WTC11 (cell line): ENCODE data around the gene SERPINE1. TPM values are rescaled to one million over a fixed set of nuclear protein-coding genes. Genes with fewer than 3 reads are reported as not detected.

ENCODE experiments used
- ATAC-seq: fragments of 200-7000 bp; cut with Tn5 transposase; 2 replicates; pipeline ENCODE4 v1.10.0; 2021; ENCODE audit warnings: mild to moderate bottlenecking, moderate library complexity
- CTCF ChIA-PET: fragments of 300-600 bp; sonication (Branson Sonifier 250); formaldehyde crosslinking; loops from one replicate; lab custom pipeline; 2021; ENCODE audit warnings: antibody characterized with exemption; lab: Charles Lee
- POLR2A ChIA-PET: fragments of 350-600 bp; sonication (Branson Sonifier 250); formaldehyde crosslinking; loops from one replicate; lab custom pipeline; 2021; ENCODE audit warnings: antibody characterized with exemption; lab: Charles Lee
- DNase-seq: peaks from one replicate; pipeline ENCODE4 v3.0.0; 2021; ENCODE audit warnings: low spot score
- H3K27ac Mint-ChIP-seq: 2 replicates; pipeline ENCODE4 v1.8.0; 2021; ENCODE audit warnings: mixed read lengths
- H3K27me3 Mint-ChIP-seq: 2 replicates; pipeline ENCODE4 v1.8.0; 2021; ENCODE audit warnings: low read depth, mild to moderate bottlenecking, moderate library complexity, mixed read lengths
- H3K36me3 Mint-ChIP-seq: 2 replicates; pipeline ENCODE4 v1.8.0; 2021; ENCODE audit warnings: mixed read lengths
- H3K4me1 Mint-ChIP-seq: 2 replicates; pipeline ENCODE4 v1.8.0; 2022; ENCODE audit warnings: mixed read lengths
- H3K4me3 Mint-ChIP-seq: 2 replicates; pipeline ENCODE4 v1.8.0; 2021; ENCODE audit warnings: mild to moderate bottlenecking, moderate library complexity, mixed read lengths
- H3K9me3 Mint-ChIP-seq: 2 replicates; pipeline ENCODE4 v1.8.0; 2021; ENCODE audit warnings: mixed read lengths
- CBFB ChIP-seq: sonication (generic); formaldehyde crosslinking; IDR thresholded peaks from 2 replicates; pipeline ENCODE4 v1.8.1; 2022; ENCODE audit warnings: mild to moderate bottlenecking, low read depth, missing genetic modification reagents
- ELF4 ChIP-seq: sonication (generic); formaldehyde crosslinking; IDR thresholded peaks from 2 replicates; pipeline ENCODE4 v1.8.1; 2022; ENCODE audit warnings: low read depth, mild to moderate bottlenecking, moderate library complexity, missing genetic modification reagents
- GABPB1 ChIP-seq: sonication (generic); formaldehyde crosslinking; IDR thresholded peaks from 2 replicates; pipeline ENCODE4 v1.8.1; 2023; ENCODE audit warnings: mild to moderate bottlenecking, missing genetic modification reagents
- JAZF1 ChIP-seq: fragments of 250-450 bp; sonication (Bioruptor Pico); IDR thresholded peaks from 2 replicates; pipeline ENCODE4 v1.9.0; 2021; ENCODE audit warnings: moderate library complexity, mild to moderate bottlenecking, inconsistent platforms
- JUN ChIP-seq: sonication (generic); formaldehyde crosslinking; IDR thresholded peaks from 2 replicates; pipeline ENCODE4 v1.8.0; 2023; ENCODE audit warnings: mild to moderate bottlenecking, missing genetic modification reagents
- MAX ChIP-seq: sonication (generic); formaldehyde crosslinking; IDR thresholded peaks from 2 replicates; pipeline ENCODE4 v1.8.0; 2022; ENCODE audit warnings: mild to moderate bottlenecking, missing genetic modification reagents
- MLX ChIP-seq: sonication (generic); formaldehyde crosslinking; IDR thresholded peaks from 2 replicates; pipeline ENCODE4 v1.8.1; 2023; ENCODE audit warnings: mild to moderate bottlenecking, missing genetic modification reagents, moderate library complexity
- NFATC4 ChIP-seq: fragments of 250-450 bp; sonication (Bioruptor Pico); IDR thresholded peaks from 2 replicates; pipeline ENCODE4 v1.9.0; 2021; ENCODE audit warnings: mild to moderate bottlenecking
- PRDM15 ChIP-seq: sonication (generic); formaldehyde crosslinking; IDR thresholded peaks from 2 replicates; pipeline ENCODE4 v1.8.0; 2022; ENCODE audit warnings: missing genetic modification reagents
- PREB ChIP-seq: sonication (generic); formaldehyde crosslinking; IDR thresholded peaks from 2 replicates; pipeline ENCODE4 v1.8.1; 2022; ENCODE audit warnings: mild to moderate bottlenecking, missing genetic modification reagents, moderate library complexity, borderline replicate concordance
- SP1 ChIP-seq: sonication (generic); formaldehyde crosslinking; conservative IDR thresholded peaks from 2 replicates; pipeline ENCODE4 v1.8.1; 2022; ENCODE audit warnings: missing genetic modification reagents
- TEAD1 ChIP-seq: sonication (generic); formaldehyde crosslinking; IDR thresholded peaks from 2 replicates; pipeline ENCODE4 v1.8.0; 2022; ENCODE audit warnings: mild to moderate bottlenecking, missing genetic modification reagents
- TEAD4 ChIP-seq: sonication (generic); formaldehyde crosslinking; IDR thresholded peaks from 2 replicates; pipeline ENCODE4 v1.8.0; 2022; ENCODE audit warnings: mild to moderate bottlenecking, missing genetic modification reagents
- USF1 ChIP-seq: sonication (generic); formaldehyde crosslinking; IDR thresholded peaks from 2 replicates; pipeline ENCODE4 v1.8.0; 2022; ENCODE audit warnings: mild to moderate bottlenecking, missing genetic modification reagents
- ZNF232 ChIP-seq: sonication (generic); formaldehyde crosslinking; IDR thresholded peaks from 2 replicates; pipeline ENCODE4 v1.8.0; 2022; ENCODE audit warnings: mild to moderate bottlenecking, missing genetic modification reagents
- ZNF396 ChIP-seq: fragments of 250-450 bp; sonication (Bioruptor Pico); IDR thresholded peaks from 2 replicates; pipeline ENCODE4 v1.8.0; 2021; ENCODE audit warnings: mild to moderate bottlenecking, moderate library complexity, borderline replicate concordance
- ZNF423 ChIP-seq: fragments of 250-450 bp; sonication (Bioruptor Pico); IDR thresholded peaks from 2 replicates; pipeline ENCODE4 v2.1.2; 2022; ENCODE audit warnings: mild to moderate bottlenecking, moderate library complexity
- ZNF671 ChIP-seq: fragments of 250-450 bp; sonication (Bioruptor Pico); IDR thresholded peaks from 2 replicates; pipeline ENCODE4 v1.8.0; 2021; ENCODE audit warnings: mild to moderate bottlenecking
- total RNA-seq: library from RNA; stranded (reverse); gene quantifications from 3 replicates; pipeline ENCODE4 v1.2.3, GENCODE V29; 2021
- TF ChIP-seq, protein P1 (sequence below): sonication (generic); formaldehyde crosslinking; IDR thresholded peaks from 2 replicates; pipeline ENCODE4 v1.8.0; 2022; ENCODE audit warnings: mild to moderate bottlenecking, missing genetic modification reagents
- TF ChIP-seq, protein P2 (sequence below): fragments of 250-450 bp; sonication (Bioruptor Pico); IDR thresholded peaks from 2 replicates; pipeline ENCODE4 v1.9.0; 2021; ENCODE audit warnings: moderate library complexity, mild to moderate bottlenecking, inconsistent platforms, borderline replicate concordance
- TF ChIP-seq, protein P3 (sequence below): sonication (generic); formaldehyde crosslinking; conservative IDR thresholded peaks from 2 replicates; pipeline ENCODE4 v1.8.1; 2023; ENCODE audit warnings: mild to moderate bottlenecking, low read depth, missing genetic modification reagents, moderate library complexity

SERPINE1 gene
- total RNA-seq, 1 experiment from 2014 or later: 2.6 TPM

DNA sequence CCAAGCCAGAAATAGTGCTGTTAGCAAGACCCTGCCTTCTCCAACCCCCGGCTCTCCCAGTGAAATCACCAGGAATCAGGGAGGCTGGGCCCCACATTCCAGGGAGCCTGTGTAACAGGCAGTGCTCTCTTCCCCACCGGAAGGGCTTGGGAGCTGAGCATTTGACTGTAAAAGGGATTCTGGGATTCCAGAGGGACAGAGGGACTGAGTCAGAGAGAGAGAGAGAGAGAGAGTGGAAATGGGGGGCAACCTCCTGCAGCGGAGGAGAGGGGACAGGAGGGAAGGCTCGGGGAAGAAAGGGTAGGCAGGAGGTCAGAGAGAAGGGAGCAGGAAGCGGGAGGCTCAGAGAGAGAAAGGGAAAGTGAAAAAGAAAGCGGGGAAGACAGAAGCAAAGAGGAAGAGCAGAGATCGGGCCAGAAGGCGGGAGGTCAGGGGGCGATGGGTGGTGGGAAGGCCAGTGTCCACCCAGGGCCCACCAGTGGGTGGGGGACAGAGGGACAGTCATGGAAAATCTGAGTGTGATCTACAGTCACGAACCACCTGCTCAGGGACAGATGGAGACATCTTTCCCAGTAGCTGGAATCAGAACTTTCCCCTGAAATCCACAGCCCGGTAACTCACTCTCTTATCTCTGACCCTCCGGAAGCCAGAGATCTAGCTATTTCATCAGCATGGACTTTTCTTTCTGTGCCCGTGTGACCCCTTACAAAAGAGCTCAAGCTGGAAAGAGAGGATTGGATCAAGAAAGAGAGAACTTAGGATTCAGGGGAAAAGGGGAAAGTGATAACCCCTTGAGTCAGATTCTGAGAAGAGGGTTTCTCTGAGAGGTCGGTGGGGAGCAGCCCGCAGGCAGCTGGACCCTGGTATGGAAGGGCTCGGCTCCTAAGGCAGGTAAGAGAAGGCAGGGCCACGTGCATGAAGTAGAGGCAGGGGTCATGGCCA is 4.6 kb upstream of the SERPINE1 start:
- Mint-ChIP-seq H3K36me3 (peaks cover 5% of the 10 kb centered on the region), H3K9me3 (peaks cover 7% of the 10 kb centered on the region), H3K4me1 (peaks cover 40% of the 10 kb centered on the region), H3K27ac (peak overlapping the region; percentile 75), H3K4me3 (no peak overlapping the region; the same call in 1 of the 2 replicates), H3K27me3 (peaks cover 9% of the 10 kb centered on the region)
- TF ChIP-seq ZNF232 (no peak), ELF4 (CRISPR knock-in tag) (no peak), PREB (CRISPR knock-in tag) (no peak), MLX (CRISPR knock-in tag) (no peak), PRDM15 (CRISPR knock-in tag) (no peak), MAX (CRISPR knock-in tag) (no peak), TEAD4 (CRISPR knock-in tag) (peak; percentile 80; the same call in 1 of the 2 replicates), ZNF396 (no peak), JAZF1 (no peak), JUN (CRISPR knock-in tag) (no peak), CBFB (CRISPR knock-in tag) (no peak), SP1 (0 out of 2 replicates have a peak, but pooled peaks have one; percentile 12), USF1 (CRISPR knock-in tag) (no peak), NFATC4 (CRISPR knock-in tag) (no peak), TEAD1 (peak; percentile 36; the same call in 1 of the 2 replicates), ZNF423 (CRISPR knock-in tag) (peak; percentile 41; the same call in 1 of the 2 replicates), GABPB1 (peak; percentile 96), ZNF671 (CRISPR knock-in tag) (no peak)
- TF ChIP-seq, protein P1, sequence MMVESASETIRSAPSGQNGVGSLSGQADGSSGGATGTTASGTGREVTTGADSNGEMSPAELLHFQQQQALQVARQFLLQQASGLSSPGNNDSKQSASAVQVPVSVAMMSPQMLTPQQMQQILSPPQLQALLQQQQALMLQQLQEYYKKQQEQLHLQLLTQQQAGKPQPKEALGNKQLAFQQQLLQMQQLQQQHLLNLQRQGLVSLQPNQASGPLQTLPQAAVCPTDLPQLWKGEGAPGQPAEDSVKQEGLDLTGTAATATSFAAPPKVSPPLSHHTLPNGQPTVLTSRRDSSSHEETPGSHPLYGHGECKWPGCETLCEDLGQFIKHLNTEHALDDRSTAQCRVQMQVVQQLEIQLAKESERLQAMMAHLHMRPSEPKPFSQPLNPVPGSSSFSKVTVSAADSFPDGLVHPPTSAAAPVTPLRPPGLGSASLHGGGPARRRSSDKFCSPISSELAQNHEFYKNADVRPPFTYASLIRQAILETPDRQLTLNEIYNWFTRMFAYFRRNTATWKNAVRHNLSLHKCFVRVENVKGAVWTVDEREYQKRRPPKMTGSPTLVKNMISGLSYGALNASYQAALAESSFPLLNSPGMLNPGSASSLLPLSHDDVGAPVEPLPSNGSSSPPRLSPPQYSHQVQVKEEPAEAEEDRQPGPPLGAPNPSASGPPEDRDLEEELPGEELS (CRISPR knock-in tag): no peak
- TF ChIP-seq, protein P2, sequence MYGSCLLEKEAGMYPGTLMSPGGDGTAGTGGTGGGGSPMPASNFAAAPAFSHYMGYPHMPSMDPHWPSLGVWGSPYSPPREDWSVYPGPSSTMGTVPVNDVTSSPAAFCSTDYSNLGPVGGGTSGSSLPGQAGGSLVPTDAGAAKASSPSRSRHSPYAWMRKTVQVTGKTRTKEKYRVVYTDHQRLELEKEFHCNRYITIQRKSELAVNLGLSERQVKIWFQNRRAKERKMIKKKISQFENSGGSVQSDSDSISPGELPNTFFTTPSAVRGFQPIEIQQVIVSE (CRISPR knock-in tag): no peak
- TF ChIP-seq, protein P3, sequence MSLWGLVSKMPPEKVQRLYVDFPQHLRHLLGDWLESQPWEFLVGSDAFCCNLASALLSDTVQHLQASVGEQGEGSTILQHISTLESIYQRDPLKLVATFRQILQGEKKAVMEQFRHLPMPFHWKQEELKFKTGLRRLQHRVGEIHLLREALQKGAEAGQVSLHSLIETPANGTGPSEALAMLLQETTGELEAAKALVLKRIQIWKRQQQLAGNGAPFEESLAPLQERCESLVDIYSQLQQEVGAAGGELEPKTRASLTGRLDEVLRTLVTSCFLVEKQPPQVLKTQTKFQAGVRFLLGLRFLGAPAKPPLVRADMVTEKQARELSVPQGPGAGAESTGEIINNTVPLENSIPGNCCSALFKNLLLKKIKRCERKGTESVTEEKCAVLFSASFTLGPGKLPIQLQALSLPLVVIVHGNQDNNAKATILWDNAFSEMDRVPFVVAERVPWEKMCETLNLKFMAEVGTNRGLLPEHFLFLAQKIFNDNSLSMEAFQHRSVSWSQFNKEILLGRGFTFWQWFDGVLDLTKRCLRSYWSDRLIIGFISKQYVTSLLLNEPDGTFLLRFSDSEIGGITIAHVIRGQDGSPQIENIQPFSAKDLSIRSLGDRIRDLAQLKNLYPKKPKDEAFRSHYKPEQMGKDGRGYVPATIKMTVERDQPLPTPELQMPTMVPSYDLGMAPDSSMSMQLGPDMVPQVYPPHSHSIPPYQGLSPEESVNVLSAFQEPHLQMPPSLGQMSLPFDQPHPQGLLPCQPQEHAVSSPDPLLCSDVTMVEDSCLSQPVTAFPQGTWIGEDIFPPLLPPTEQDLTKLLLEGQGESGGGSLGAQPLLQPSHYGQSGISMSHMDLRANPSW: no peak
- DNase-seq (peak; percentile 48), ATAC-seq (peak; percentile 68)
- POLR2A ChIA-PET: interaction anchor here (0.7 to 0.8 kb wide), 2 partner anchors 37 to 52 kb away, joined by 3 read pairs; partner anchors contain the start of gene TRIM56
- CTCF ChIA-PET: interaction anchor here (0.6 to 2.4 kb wide), 7 partner anchors 10 to 397 kb away, joined by 3 to 12 read pairs (median 6); no protein-coding TSS in a partner anchor
